GM18526 (cell line): ENCODE measurements around the gene SLC25A44.

ENCODE experiments used
- POLR2A ChIP-seq: IDR thresholded peaks from 3 replicates; pipeline ENCODE4 v1.6.1; 2011; ENCODE audit not compliant: insufficient read length; ENCODE audit errors: extremely low read depth

Gene SLC25A44

DNA sequence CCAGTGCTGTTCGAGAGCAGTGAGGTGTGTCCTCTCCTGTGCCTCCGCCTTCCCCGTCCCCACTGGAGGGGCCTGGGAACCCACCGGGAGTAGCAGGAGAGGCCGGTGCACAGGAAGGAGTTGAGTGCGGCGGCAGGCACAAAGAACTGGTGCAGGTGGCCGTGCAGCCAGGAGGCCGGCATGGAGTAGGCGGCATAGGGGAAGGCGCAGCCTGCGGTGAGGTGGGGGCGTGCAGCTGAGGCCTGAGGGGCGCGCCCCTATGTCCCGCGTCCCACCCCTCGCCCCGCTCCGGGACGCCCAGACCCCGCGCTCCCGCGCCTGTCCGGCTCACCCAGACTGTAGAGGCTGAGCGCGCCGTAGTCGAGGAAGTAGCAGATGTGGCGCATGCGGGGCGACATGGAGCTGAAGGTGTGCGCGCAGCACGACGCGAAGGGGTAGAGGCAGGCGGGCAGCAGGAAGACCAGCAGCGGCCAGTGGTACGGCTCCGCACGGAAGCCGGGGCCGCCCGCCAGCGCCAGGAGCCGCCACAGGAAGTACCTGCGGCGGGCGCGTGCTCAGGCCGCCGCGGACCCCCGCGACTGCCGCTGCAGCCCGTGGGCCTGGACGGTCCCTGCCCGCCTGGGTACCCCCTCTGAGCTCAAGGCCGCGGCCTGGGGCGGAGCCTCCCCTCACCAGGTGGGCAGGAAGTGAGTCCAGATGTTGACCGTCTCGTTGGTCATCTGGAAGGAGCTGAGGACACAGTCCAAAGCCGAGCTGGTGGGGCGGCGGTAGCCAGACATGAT lies 51.7 kb downstream of the SLC25A44 start:
- TF ChIP-seq POLR2A, result no peak

DNA sequence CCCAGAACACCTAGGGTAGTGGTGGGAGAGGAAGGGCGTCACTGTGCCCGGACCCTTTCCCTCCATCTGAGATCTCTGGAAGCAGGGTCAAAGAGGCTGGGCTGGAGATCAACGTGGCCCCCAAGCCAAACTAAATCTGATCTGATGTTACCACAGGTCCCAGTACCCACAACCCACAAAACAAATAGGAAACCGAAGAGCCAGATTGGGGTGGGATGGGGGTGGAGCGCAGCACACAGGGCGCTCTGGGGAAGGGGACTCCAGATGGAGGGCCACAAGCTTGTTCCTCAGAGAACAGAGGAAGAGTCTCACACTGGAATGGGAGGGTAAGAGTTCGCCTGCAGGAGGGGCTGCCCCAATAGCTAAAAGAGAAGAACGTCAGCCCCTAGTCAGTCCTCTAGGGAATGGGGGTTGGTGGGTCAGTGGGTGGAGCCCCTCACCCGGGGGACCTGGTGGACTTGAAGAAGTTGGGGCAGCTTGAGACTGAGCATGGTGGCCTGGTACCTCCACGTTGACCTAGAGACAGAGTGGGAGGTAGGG lies 52.4 kb downstream of the SLC25A44 start:
- TF ChIP-seq POLR2A, result no peak

DNA sequence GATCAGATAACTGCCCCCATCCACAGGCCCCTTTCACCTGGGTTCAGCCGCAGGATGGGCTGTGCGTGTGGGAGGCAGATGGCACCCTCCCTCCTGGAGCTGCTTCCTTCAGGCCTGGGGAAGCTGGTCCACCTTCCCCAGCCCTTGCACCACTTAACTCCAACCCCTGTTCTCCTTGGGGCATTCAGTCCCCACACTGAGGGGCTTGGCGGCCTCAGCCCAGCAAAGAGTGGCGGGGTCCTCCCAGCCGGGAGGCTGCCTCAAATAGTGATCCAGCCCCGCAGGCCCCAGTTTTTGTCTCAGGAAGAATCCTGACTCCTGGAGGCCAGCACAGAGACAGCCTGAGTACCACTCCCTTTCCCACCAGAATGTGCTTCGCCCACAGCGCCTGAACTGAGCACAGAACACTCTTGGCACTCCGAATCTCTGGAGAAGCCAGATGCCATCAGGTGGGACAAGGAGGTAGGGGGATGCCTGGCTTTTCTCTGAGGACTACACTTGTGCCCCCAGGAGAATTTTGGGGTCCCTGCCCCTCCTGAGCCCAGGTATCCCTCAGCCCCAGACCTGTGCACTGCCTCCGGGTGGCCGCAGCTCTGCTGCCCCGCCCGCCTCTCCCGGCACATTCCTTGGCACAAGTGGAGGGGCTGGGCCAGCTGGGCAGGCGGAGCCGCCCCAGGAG lies 53.0 kb downstream of the SLC25A44 start:
- no peak for TF ChIP-seq POLR2A

DNA sequence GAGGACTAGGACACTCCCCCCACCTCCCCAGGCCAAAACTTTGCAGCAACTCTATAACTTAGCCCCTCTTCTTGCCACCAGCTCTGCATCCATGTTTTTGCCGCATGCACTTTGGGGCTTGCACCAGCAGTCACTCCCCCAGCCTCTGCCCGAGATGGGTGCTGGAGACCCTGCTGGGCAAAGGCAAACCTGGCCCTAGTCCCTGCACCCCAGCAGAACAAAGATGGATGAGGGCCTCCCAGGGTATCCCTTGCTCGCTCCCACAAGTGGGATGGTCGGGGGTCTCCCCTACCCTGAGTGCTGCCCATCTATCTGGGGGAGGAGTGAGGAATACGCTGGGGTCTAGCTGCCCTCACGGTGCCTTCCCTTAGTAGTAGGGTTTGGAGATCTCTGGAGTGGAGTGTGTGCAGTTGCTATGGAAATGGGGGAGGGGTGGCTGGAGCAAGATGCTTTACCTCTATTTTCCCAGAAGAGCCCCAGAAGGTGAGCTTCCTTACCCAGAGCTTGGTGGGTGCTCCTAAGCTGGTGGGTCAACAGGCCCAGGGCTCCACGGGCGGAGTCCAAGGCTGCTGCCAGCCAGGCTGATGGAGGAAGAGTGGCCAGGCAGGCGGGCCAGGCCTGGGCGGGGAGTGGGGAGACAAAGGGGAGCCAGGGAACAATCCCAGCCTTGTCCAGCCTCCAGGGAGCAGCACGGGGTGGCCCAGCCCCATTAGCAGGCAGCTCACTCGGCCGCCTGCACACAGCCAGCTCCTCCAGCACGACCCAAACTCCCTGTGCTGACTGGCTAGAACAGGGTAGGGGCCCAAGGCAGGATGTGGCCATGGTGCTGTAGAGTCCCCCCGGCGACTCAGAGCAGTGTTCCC lies 53.8 kb downstream of the SLC25A44 start, which contains the start of gene PAQR6:
Gene PAQR6, minus strand, starts transcription at position 597 of the 863 bp plus-strand sequence. CDS start 1,325 bp downstream, outside the sequence.
- no peak for TF ChIP-seq POLR2A

DNA sequence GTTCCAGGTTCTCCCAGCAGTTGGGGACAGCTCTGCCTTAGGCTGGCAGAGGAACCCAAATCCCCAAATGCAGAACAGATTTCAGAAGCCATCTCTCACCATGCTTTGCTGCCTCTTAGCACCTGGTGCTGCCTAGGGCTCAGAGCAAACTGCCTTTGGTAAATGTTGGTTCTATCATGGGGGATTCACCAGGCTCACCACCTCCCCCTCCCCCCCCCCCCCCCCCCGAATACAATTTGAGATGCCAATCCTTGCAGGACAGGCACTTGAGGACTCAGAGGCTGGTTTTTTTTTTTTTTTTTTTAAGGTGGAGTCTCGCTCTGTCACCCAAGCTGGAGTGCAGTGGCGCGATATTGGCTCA lies 54.4 kb downstream of the SLC25A44 start:
- TF ChIP-seq POLR2A, result no peak

DNA sequence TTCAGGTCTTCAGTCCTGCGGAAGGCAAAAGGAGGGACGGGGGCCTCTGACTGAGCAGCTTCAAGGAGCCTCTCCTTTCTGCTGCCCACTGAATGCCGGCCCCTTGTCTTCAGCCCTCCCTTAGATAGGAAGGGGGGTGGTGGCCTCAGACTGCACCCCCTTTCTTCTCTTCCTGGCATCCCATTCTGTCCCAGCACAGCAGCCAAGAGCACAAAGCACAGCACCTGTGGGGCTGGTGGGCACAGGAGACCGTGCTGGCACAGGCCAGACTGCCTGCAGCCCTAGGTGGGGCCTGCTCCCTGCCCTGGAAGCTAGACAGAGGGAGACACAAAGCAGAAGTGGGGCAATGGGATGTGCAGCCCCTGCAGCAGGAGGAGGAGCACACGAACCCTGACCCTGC lies 55.7 kb downstream of the SLC25A44 start:
- no peak for TF ChIP-seq POLR2A

DNA sequence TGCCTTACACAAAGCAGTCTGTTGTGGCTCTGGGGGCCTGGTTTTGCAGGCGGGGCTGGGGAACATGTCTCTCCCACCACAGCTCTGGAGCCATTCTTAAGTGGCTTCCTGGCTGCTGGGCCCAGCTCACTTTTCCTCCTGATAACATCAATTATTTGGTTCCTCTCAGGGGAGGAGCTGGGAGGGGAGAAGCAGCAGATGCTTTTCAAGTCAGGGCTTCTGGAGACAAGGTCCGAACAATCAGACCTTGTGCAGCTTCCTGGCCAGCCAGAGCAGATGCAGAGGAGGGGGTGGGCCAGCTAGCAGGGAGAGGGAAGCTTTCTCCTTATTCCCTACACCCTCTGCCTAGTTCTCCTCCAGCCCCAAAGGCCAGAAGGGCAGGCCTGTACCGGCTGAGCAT lies 57.6 kb downstream of the SLC25A44 start:
- TF ChIP-seq POLR2A, result no peak

DNA sequence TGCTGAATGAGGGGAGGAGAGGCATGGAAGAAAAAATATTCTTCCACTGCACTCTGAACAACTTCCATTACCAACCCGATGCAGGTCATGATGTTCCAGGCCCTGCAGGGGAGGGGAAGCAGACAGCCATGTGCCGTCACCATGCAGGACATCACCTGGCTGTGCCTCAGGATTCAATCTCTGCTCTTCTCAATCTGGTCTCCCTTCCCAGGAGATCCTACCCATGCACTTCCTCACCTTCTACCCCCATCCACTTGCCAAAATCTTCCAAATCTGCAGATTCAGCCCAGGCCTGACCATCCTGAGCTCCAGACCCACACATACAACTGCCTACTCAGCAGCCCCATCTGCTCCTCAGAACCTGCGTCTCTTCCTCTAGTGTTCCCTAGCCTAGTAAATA lies 59.7 kb downstream of the SLC25A44 start:
- no peak for TF ChIP-seq POLR2A

DNA sequence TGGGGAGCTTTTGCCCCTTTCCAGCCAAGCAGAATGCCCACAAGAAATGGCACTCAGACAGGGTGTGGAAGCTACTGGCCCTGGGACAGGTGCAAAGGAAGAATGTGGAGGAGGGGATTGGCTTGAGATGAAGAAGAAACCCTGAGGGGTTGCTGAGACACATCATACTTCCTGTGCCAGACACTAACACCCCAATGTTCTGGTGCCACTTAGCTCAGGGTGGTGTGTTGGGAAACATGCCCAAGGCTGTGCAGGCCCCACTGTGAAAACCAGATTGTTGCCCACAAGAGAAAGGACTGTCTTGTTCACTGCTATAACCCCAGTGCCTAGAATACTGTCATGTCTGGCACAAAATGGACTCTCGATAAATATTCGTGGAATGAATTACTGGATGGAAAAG lies 63.8 kb downstream of the SLC25A44 start:
- TF ChIP-seq POLR2A, result no peak

DNA sequence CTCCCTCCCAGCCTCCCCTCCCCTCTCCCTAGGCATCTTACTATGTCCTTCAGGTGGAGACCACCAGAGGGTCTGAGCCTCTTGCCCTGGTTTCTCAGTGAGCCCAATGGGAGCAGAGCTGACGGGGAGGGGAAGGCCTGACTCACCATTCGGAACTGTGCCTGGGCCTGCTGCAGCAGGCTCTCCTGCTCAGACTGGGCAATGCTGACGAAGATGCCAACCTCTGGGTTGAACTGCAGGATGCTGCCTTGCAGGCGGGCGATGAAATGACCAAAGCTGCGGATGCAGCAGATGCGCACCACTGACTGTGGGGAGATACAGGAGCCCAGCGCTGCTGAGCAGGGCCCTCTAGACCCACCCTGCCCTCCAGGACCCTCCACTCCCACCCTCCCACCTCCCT lies 65.0 kb downstream of the SLC25A44 start:
- no peak for TF ChIP-seq POLR2A

DNA sequence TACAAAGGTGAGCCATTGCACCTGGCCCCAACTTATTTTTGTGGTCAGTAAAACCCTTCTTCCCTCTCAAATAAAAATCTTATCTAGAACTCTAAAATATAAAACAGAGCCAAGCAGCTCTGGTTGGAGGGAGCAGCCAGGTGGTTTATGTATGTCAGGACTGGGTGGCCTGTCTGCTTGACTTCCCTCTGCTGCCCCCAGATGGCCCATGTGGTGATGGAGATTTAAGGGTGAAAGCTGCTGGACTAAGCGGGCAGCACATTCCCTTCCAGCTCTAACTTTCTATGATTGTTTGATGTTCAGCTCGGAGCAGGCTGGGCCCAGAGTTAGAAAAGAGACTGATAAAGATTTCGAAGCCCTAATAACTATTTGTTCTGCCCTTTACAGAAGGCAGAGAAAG lies 65.9 kb downstream of the SLC25A44 start:
- TF ChIP-seq POLR2A, result no peak

DNA sequence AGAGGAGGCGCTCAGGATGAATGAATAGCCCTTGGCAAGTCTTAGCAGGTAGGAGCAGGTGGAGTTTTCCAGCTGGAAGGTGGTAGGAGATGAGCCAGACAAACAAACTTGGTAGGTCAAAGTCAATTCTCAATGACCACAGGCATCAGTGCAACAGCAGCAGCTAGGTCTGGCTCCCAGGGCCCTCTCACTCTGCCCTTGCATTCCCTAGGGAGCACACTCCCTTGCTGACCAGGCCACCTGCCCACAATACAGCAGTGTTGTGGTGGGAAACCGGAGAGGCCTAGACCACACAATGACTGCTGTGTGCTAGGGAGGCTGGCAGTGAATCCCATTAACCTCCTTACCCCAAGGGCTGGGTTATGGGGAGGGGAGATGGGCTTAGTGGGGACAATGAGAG lies 67.0 kb downstream of the SLC25A44 start:
- no peak for TF ChIP-seq POLR2A
